ENCODE results near the gene FOLR1. TPM values are rescaled to one million over a fixed set of nuclear protein-coding genes. Genes with fewer than 3 reads are reported as not detected.
"Not testable (repeated sequence)": the region's sequence is repeated elsewhere in the genome, so short reads cannot be mapped to it uniquely, and the experiment has no call there.

Gene FOLR1
- polyA plus RNA-seq, 3 donors: 0.58 to 2.7 TPM; not detected in 1

DNA sequence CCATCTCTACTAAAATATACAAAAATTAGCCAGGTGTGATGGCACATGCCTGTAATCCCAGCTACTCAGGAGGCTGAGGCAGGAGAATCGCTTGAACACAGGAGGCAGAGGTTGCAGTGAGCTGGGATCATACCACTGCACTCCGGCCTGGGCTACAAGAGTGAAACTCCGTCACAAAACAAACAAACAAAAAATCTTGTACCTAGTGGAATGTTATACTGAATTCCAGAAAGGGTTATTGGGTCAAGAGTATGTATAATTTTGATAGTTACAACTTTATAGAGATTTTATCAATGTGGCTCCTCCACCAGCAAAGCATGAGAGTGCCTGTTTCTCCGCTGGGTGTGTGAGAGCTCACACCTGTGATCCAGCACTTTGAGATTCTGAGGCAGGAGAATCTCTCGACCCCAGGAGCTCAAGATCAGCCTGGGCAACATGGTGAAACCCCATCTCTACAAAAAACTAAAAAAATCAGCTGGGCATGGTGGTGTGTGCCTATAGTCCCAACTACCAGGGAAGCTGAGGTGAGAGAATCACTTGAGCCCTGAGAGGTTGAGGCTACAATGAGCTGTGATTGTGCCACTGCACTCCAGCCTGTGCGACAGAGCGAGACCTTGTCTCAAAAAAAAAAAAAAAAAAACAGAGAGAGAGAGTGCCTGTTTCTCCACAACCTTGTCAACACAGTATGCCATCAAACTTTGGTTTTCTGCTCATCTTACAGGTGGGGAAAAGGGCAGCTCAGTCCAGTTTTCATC is 12.7 kb upstream of the FOLR1 start:
- 72 to 88% (median 81%) methylated on average over 7 of the region's 7 CpGs for whole genome bisulfite sequencing, 3 donors
- no peak overlapping the region for H3K27ac ChIP-seq (ENCODE audit: low read depth, low read length)

DNA sequence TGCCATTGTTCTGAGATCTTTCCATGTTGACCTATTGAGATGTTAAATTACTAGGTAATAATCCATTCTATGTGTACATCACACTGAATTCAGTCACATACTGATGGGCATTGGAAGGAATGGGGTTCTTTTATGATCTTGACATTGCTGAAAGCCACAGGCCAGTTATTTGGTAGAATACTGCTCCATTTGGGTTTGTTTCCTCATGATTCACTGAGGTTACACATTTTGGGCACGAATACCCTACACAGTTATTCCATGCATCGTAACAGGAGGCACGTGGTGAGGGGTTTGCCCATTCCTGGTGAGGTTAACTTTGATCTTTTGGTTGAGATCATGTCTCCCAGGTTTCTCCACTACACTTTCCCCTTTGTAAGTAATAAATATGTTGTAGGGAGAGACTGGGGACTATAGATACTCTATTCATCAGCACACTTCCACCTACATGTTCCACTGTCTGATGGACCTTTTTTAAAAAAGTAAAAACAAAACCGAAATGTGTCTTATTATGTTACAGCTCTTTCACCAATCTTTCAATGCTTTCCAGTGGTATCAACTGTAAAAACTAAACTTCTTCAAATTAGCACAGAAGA is 12.0 kb upstream of the FOLR1 start:
- H3K27ac ChIP-seq (ENCODE audit: low read depth, low read length): no peak overlapping the region
- 72 to 79% (median 78%) methylated on average over 4 of the region's 4 CpGs for WGBS, 3 donors

DNA sequence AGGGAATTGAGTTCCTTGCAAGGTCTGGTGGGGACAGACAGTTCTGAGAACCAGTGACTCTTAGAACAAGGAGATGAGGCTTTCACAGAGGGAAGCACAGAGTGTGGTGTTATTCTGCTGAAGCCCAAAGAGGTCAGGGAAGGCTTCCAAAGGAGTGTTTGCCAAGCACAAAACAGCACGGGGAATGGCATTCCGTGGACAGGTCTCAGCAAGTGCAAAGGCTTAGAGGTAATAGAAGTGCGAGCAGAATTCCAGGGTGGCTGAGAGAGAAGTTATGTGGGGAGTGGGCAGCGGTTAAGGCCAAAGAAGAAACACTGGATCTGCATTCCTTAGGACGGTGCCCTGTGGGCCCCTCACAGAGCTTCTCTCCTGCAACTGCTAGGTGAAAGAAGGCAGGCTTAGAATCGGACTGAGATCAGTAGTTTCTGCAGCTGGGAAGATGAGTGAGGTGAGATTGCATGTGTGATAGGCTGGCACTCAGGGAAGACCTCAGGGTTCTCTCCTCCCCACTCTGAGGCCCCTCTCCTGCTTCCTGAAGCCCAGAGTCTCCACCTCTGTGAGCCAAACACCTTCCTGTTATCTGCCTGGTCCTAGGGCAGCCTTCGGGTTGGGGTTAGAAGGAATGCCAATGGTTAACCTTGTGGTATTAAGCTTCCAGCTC is 10.9 kb upstream of the FOLR1 start:
- WGBS, 3 donors: 50 to 66% (median 63%) methylated on average over 7 of the region's 7 CpGs
- H3K27ac ChIP-seq (ENCODE audit: low read depth, low read length): not testable (repeated sequence)

DNA sequence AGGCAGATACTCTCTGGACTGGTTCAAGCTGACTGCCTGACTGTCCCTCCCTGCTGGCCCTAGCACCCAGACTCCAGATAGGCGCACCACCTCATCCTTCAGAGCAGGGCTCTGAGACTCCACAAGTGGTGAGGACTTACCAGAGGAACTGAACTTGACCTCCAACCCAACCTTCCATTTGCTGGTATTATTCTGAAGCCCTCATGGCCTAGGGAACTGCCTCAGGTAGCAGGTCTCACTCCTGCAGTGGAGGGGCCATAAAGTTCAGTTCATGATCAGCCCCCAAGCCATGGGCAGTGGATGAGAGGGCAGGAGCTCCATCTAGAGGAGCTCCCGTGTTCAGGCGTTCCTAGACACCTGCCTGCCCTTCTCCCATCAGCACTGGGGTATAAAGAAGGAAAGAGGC is 10.4 kb upstream of the FOLR1 start:
- H3K27ac ChIP-seq (ENCODE audit: low read depth, low read length): not testable (repeated sequence)
- WGBS, 3 donors: 73 to 83% (median 83%) methylated on average over 3 of the region's 3 CpGs

GRCh38 chr11:72188267-72188666 is 3.7 kb upstream of the FOLR1 start:
- WGBS, 3 donors: 73 to 98% (median 83%) methylated on average over 1 of the region's 1 CpG
- H3K27ac ChIP-seq (ENCODE audit: low read depth, low read length): no peak overlapping the region

- H3K27ac ChIP-seq (ENCODE audit: low read depth, low read length): no peak overlapping the region
- 55 to 78% (median 61%) methylated on average over 3 of the region's 3 CpGs for WGBS, 3 donors
These were observed 2.3 kb upstream of the FOLR1 start for GRCh38 chr11:72189455-72190250.

- 82 to 87% (median 86%) methylated on average over 5 of the region's 5 CpGs for WGBS, 3 donors
- H3K27ac ChIP-seq (ENCODE audit: low read depth, low read length): no peak overlapping the region
These were observed 1.3 kb upstream of the FOLR1 start for GRCh38 chr11:72190631-72191071.

GRCh38 chr11:72195518-72196270 is 3.8 kb downstream of the FOLR1 start:
- WGBS, 3 donors: 74 to 82% (median 82%) methylated on average over 12 of the region's 12 CpGs

GRCh38 chr11:72201445-72201844 is 9.5 kb downstream of the FOLR1 start:
- H3K27ac ChIP-seq (ENCODE audit: low read depth, low read length): not testable (repeated sequence)
- WGBS, 3 donors: 88 to 95% (median 94%) methylated on average over 32 to 42 of the region's 43 CpGs

More at GRCh38 chr11:72195518-72196270, 3.8 kb downstream of the FOLR1 start:
- no peak overlapping the region for H3K27ac ChIP-seq (ENCODE audit: low read depth, low read length)

GRCh38 chr11:72202571-72202970 is 10.6 kb downstream of the FOLR1 start:
- WGBS, 3 donors: 94 to 97% (median 94%) methylated on average over 6 of the region's 6 CpGs
- H3K27ac ChIP-seq (ENCODE audit: low read depth, low read length): no peak overlapping the region

- 69 to 74% (median 73%) methylated on average over 2 of the region's 2 CpGs for WGBS, 3 donors
- no peak overlapping the region for H3K27ac ChIP-seq (ENCODE audit: low read depth, low read length)
These were observed 11.2 kb downstream of the FOLR1 start for GRCh38 chr11:72203163-72203562.

DNA sequence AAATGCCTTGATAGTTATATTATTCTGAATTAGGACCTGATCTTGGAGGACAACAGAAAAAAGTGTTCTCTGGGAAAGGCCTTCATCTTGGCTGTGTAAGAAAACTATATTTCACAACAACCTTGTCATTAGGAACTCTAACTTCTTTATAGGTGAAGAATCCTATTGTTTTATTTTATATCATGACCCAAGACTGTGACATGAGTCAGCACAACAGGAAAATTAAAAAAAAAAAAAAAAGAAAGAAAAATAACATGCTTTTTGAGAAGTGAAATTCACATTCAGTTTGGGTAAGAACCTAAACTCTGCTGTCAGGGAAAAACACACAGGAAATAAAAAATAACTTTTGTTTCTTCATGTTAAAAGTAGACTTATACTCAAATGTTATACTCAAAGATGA is 12.9 kb downstream of the FOLR1 start:
- H3K27ac ChIP-seq (ENCODE audit: low read depth, low read length): no peak overlapping the region

- 83 to 94% (median 94%) methylated on average over 2 of the region's 2 CpGs for WGBS, 3 donors
- not testable (repeated sequence) for H3K27ac ChIP-seq (ENCODE audit: low read depth, low read length)
These were observed 14.9 kb downstream of the FOLR1 start for GRCh38 chr11:72206794-72207193.

DNA sequence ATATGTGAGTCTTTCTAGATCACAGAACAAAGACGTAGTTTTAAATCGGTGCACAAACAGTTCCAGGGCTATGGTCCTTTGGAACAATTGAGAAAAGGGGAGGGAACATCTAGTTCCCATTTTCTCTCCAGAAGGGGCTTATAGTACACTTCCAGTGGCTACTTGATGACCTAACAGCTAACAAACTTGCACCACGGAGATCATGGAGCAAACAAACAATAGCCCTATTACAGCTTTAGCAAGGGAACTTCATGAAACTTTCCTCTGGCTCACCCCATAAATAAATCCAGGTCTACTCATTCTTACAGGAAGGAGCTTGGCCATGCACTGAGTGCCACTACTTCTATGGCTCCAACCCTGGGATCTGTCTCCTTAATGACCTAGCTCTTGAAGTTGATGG is 16.3 kb downstream of the FOLR1 start:
- no peak overlapping the region for H3K27ac ChIP-seq (ENCODE audit: low read depth, low read length)
- WGBS, 3 donors: 61 to 74% (median 74%) methylated on average over 3 of the region's 3 CpGs

DNA sequence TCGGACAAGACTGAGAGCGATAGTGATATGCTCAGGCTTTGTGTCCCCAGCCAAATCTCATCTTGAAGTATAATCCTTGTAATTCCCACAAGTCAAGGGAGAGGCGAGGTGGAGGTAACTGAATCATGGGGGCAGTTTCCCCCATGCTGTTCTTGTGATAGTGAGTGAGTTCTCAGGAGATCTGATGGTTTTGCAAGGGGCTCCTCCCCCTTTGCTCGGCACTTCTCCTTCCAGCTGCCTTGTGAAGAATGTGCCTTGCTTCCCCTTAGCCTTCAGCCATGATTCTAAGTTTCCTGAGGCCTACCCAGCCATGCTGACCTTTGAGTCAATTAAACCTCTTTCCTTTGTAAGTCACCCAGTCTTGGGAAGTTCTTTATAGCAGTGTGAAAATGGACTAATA is 17.2 kb downstream of the FOLR1 start:
- WGBS, 3 donors: 68 to 81% (median 71%) methylated on average over 4 of the region's 4 CpGs
- no peak overlapping the region for H3K27ac ChIP-seq (ENCODE audit: low read depth, low read length)

GRCh38 chr11:72216638-72217037 is 24.7 kb downstream of the FOLR1 start, which contains the start of gene FOLR2:
Gene FOLR2 (plus strand): TSS chr11:72216794. CDS start chr11:72218585, 1,791 bp downstream.
- WGBS, 3 donors: 72 to 81% (median 78%) methylated on average over 6 of the region's 6 CpGs
- no peak within 1 kb of the TSS for H3K27ac ChIP-seq (ENCODE audit: low read depth, low read length)

DNA sequence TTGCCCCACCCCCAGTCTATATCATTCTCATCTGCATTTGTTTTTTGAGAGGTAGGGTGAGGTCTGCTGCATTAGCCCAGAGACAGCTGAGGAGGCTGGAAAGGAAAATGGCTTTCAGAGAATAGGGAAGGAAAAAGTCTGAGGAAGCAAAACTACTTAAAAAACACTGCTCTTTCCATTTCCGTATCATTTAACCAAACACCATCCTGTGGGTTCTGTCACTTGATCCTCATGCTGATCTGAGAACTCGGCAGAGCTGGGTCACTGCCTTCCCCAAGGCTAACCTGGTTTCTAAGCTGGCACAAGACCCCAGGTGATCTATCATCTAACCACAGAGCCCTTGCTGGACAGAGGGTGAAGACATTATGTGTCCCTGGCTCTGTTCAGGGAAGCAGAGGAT is 25.9 kb downstream of the FOLR1 start:
- 13 to 38% (median 20%) methylated on average over 2 of the region's 2 CpGs for WGBS, 3 donors
- no peak overlapping the region for H3K27ac ChIP-seq (ENCODE audit: low read depth, low read length)

- WGBS, 3 donors: 85 to 92% (median 89%) methylated on average over 5 of the region's 5 CpGs
- H3K27ac ChIP-seq (ENCODE audit: low read depth, low read length): no peak overlapping the region
These were observed 26.4 kb downstream of the FOLR1 start for GRCh38 chr11:72218251-72218745.

Measured in adipose tissue (tissue), 3 donors.